ENCODE data around the gene B3GAT2. TPM values are rescaled to one million over a fixed set of nuclear protein-coding genes. Genes with fewer than 3 reads are reported as not detected.

Gene B3GAT2
- total RNA-seq, 6 experiments from 2014 or later, result not detected

GRCh38 chr6:70842541-70842940, 114.3 kb downstream of the B3GAT2 start:
- Mint-ChIP-seq H3K36me3 (ENCODE audit: low read depth) (no peaks in the 10 kb centered on the region), H3K4me3 (no peak overlapping the region), H3K9me3 (no peaks in the 10 kb centered on the region), H3K27me3 (ENCODE audit: insufficient read depth) (no peaks in the 10 kb centered on the region; the same call in 1 of the 2 replicates), H3K4me1 (ENCODE audit: low read depth) (no peaks in the 10 kb centered on the region), H3K27ac (no peak overlapping the region)
- no peak for DNase-seq
- no peak for TF ChIP-seq CTCF (IDR thresholded peaks at IDR 0.05)

GRCh38 chr6:70841112-70841511, 115.7 kb downstream of the B3GAT2 start:
- Mint-ChIP-seq H3K27me3 (ENCODE audit: insufficient read depth) (peaks cover under 1% of the 10 kb centered on the region), H3K4me1 (ENCODE audit: low read depth) (no peaks in the 10 kb centered on the region), H3K9me3 (no peaks in the 10 kb centered on the region), H3K27ac (no peak overlapping the region), H3K36me3 (ENCODE audit: low read depth) (no peaks in the 10 kb centered on the region), H3K4me3 (no peak overlapping the region)
- no peak for TF ChIP-seq CTCF (IDR thresholded peaks at IDR 0.05)
- no peak for DNase-seq

- no peak for DNase-seq
- H3K36me3 Mint-ChIP-seq (ENCODE audit: low read depth), result no peaks in the 10 kb centered on the region
- H3K27me3 Mint-ChIP-seq (ENCODE audit: insufficient read depth), result peaks cover 2% of the 10 kb centered on the region
- H3K9me3 Mint-ChIP-seq, result no peaks in the 10 kb centered on the region
- peaks cover 3% of the 10 kb centered on the region; the same call in 1 of the 2 replicates for H3K4me1 Mint-ChIP-seq (ENCODE audit: low read depth)
- no peak overlapping the region for H3K4me3 Mint-ChIP-seq
- TF ChIP-seq CTCF (IDR thresholded peaks at IDR 0.05), result no peak
- no peak overlapping the region for H3K27ac Mint-ChIP-seq
These were observed 117.3 kb downstream of the B3GAT2 start for GRCh38 chr6:70839286-70840266.

- no peak for TF ChIP-seq CTCF (IDR thresholded peaks at IDR 0.05)
- DNase-seq, result no peak
- no peak overlapping the region for H3K27ac Mint-ChIP-seq
These were observed 118.0 kb downstream of the B3GAT2 start for GRCh38 chr6:70838907-70839285.

GRCh38 chr6:70834520-70834919, 122.3 kb downstream of the B3GAT2 start:
- peaks cover 2% of the 10 kb centered on the region for H3K27me3 Mint-ChIP-seq (ENCODE audit: insufficient read depth)
- H3K36me3 Mint-ChIP-seq (ENCODE audit: low read depth), result 0 out of 2 replicates have a peak, but pooled peaks cover 4% of the 10 kb centered on the region
- TF ChIP-seq CTCF (IDR thresholded peaks at IDR 0.05), result no peak
- DNase-seq, result no peak
- H3K4me3 Mint-ChIP-seq, result no peak overlapping the region
- no peak overlapping the region for H3K27ac Mint-ChIP-seq
- no peaks in the 10 kb centered on the region for H3K9me3 Mint-ChIP-seq
- H3K4me1 Mint-ChIP-seq (ENCODE audit: low read depth), result peaks cover 17% of the 10 kb centered on the region; the same call in 1 of the 2 replicates

More at GRCh38 chr6:70838907-70839285, 118.0 kb downstream of the B3GAT2 start:
- Mint-ChIP-seq H3K36me3 (ENCODE audit: low read depth) (no peaks in the 10 kb centered on the region), H3K27me3 (ENCODE audit: insufficient read depth) (peaks cover 2% of the 10 kb centered on the region), H3K9me3 (no peaks in the 10 kb centered on the region), H3K4me1 (ENCODE audit: low read depth) (peaks cover 10% of the 10 kb centered on the region; the same call in 1 of the 2 replicates), H3K4me3 (no peak overlapping the region)
